GM12874 (cell line): ENCODE results near the gene LCK.

Experiments used
- CTCF ChIP-seq: IDR thresholded peaks from 2 replicates; pipeline ENCODE4 v1.5.1; 2011; ENCODE audit warnings: low read depth, mild to moderate bottlenecking, control low read depth, low read length, moderate library complexity; ENCODE audit not compliant: insufficient read depth

LCK gene

GRCh38 chr1:32216566-32216965 lies 34.5 kb upstream of the LCK start:
- no peak for TF ChIP-seq CTCF

- no peak for TF ChIP-seq CTCF
Observed at GRCh38 chr1:32219022-32219421, 32.0 kb upstream of the LCK start.

- no peak for TF ChIP-seq CTCF
Observed at GRCh38 chr1:32220746-32221580, 30.1 kb upstream of the LCK start.

- no peak for TF ChIP-seq CTCF
Observed at GRCh38 chr1:32221581-32221979, 29.5 kb upstream of the LCK start.

GRCh38 chr1:32221980-32222755 lies 28.9 kb upstream of the LCK start, which contains the start of the genes EIF3I and TMEM234:
Gene EIF3I, plus strand, starts transcription at chr1:32222407. Its CDS starts 35 bp downstream, at chr1:32222442.
Gene TMEM234, minus strand, starts transcription at chr1:32222353. Its CDS starts 31 bp downstream, at chr1:32222322.
- TF ChIP-seq CTCF = no peak

GRCh38 chr1:32223683-32224082 lies 27.4 kb upstream of the LCK start:
- no peak for TF ChIP-seq CTCF

- TF ChIP-seq CTCF = no peak
Observed at GRCh38 chr1:32224285-32224684, 26.8 kb upstream of the LCK start.
